GM23248 (cell line): ENCODE results near the gene NR4A1.

ENCODE experiments used
- EZH2 ChIP-seq: fragments of 200-600 bp; sonication (generic); IDR thresholded peaks from 2 replicates; pipeline ENCODE4 v1.6.1; 2018; ENCODE audit warnings: antibody characterized with exemption, mild to moderate bottlenecking; ENCODE audit not compliant: insufficient read depth, poor library complexity, severe bottlenecking
- EZH2phosphoT487 ChIP-seq: fragments of 200-600 bp; sonication (generic); IDR thresholded peaks from 2 replicates; pipeline ENCODE4 v1.6.1; 2018; ENCODE audit warnings: antibody characterized with exemption, moderate library complexity, mild to moderate bottlenecking, low read depth; ENCODE audit not compliant: insufficient read depth

GRCh38 chr12:52052468-52053186 is 1.4 kb downstream of the NR4A1 start:
- no peak for TF ChIP-seq EZH2
- TF ChIP-seq EZH2phosphoT487, result no peak
